ENCODE results near the gene INPP4A.

INPP4A gene

GRCh38 chr2:98501223-98501622 is 56.6 kb downstream of the INPP4A start:
- no peak for DNase-seq

- DNase-seq: no peak
Measured at GRCh38 chr2:98501876-98502275, 57.2 kb downstream of the INPP4A start.

GRCh38 chr2:98502556-98503335 is 58.1 kb downstream of the INPP4A start:
- no peak for DNase-seq

- no peak for DNase-seq
Measured at GRCh38 chr2:98503481-98504105, 58.9 kb downstream of the INPP4A start.

- DNase-seq: no peak
Measured at GRCh38 chr2:98504381-98505109, 59.9 kb downstream of the INPP4A start.

GRCh38 chr2:98505311-98505808 is 60.7 kb downstream of the INPP4A start:
- DNase-seq: no peak

GRCh38 chr2:98505971-98506664 is 61.5 kb downstream of the INPP4A start:
- DNase-seq: no peak

- DNase-seq: no peak
Measured at GRCh38 chr2:98506881-98507280, 62.2 kb downstream of the INPP4A start.

- DNase-seq: no peak
Measured at GRCh38 chr2:98507461-98507860, 62.8 kb downstream of the INPP4A start.

GRCh38 chr2:98507891-98508708 is 63.4 kb downstream of the INPP4A start:
- no peak for DNase-seq

GRCh38 chr2:98508709-98509066 is 64.0 kb downstream of the INPP4A start:
- no peak for DNase-seq

- no peak for DNase-seq
Measured at GRCh38 chr2:98509542-98510321, 65.1 kb downstream of the INPP4A start.

GRCh38 chr2:98510322-98510662 is 65.6 kb downstream of the INPP4A start:
- no peak for DNase-seq

GRCh38 chr2:98511981-98512380 is 67.3 kb downstream of the INPP4A start:
- no peak for DNase-seq

GRCh38 chr2:98512699-98513098 is 68.0 kb downstream of the INPP4A start:
- DNase-seq: no peak

- no peak for DNase-seq
Measured at GRCh38 chr2:98514096-98514639, 69.5 kb downstream of the INPP4A start.

- DNase-seq: peak; percentile 12
Measured at GRCh38 chr2:98514879-98515249, 70.2 kb downstream of the INPP4A start.

- no peak for DNase-seq
Measured at GRCh38 chr2:98515250-98515991, 70.8 kb downstream of the INPP4A start.

GRCh38 chr2:98516571-98516970 is 71.9 kb downstream of the INPP4A start:
- DNase-seq: no peak

- DNase-seq: no peak
Measured at GRCh38 chr2:98517636-98518035, 73.0 kb downstream of the INPP4A start.

GRCh38 chr2:98518101-98518500 is 73.4 kb downstream of the INPP4A start:
- no peak for DNase-seq
